ENCODE data around the gene EVL. TPM values are rescaled to one million over a fixed set of nuclear protein-coding genes. Genes with fewer than 3 reads are reported as not detected.

Gene EVL
- total RNA-seq, 1 experiment from 2014 or later: 24.1 TPM

- no peak for DNase-seq (ENCODE audit: low read depth)
These were observed 62.7 kb downstream of the EVL start for GRCh38 chr14:100127853-100128455.

GRCh38 chr14:100128688-100129087 is 63.5 kb downstream of the EVL start:
- DNase-seq (ENCODE audit: low read depth): no peak

- no peak for DNase-seq (ENCODE audit: low read depth)
These were observed 64.0 kb downstream of the EVL start for GRCh38 chr14:100129161-100129589.

GRCh38 chr14:100130521-100130920 is 65.3 kb downstream of the EVL start:
- DNase-seq (ENCODE audit: low read depth): no peak

- no peak for DNase-seq (ENCODE audit: low read depth)
These were observed 66.0 kb downstream of the EVL start for GRCh38 chr14:100131181-100131580.

- DNase-seq (ENCODE audit: low read depth): no peak
These were observed 67.1 kb downstream of the EVL start for GRCh38 chr14:100132161-100132902.

- DNase-seq (ENCODE audit: low read depth): no peak
These were observed 67.8 kb downstream of the EVL start for GRCh38 chr14:100132903-100133510.

GRCh38 chr14:100134586-100134985 is 69.4 kb downstream of the EVL start:
- no peak for DNase-seq (ENCODE audit: low read depth)

- DNase-seq (ENCODE audit: low read depth): no peak
These were observed 69.9 kb downstream of the EVL start for GRCh38 chr14:100135073-100135472.

GRCh38 chr14:100135784-100136183 is 70.6 kb downstream of the EVL start:
- DNase-seq (ENCODE audit: low read depth): no peak

- no peak for DNase-seq (ENCODE audit: low read depth)
These were observed 72.0 kb downstream of the EVL start for GRCh38 chr14:100137173-100137572.

GRCh38 chr14:100138082-100138787 is 73.0 kb downstream of the EVL start:
- DNase-seq (ENCODE audit: low read depth): no peak

- no peak for DNase-seq (ENCODE audit: low read depth)
These were observed 73.7 kb downstream of the EVL start for GRCh38 chr14:100138955-100139354.

- no peak for DNase-seq (ENCODE audit: low read depth)
These were observed 75.3 kb downstream of the EVL start for GRCh38 chr14:100140452-100141078.

- no peak for DNase-seq (ENCODE audit: low read depth)
These were observed 75.9 kb downstream of the EVL start for GRCh38 chr14:100141098-100141497.

GRCh38 chr14:100142073-100143040 is 77.1 kb downstream of the EVL start:
- DNase-seq (ENCODE audit: low read depth): no peak

GRCh38 chr14:100143523-100143922 is 78.3 kb downstream of the EVL start:
- DNase-seq (ENCODE audit: low read depth): no peak

GRCh38 chr14:100143934-100144333 is 78.7 kb downstream of the EVL start:
- DNase-seq (ENCODE audit: low read depth): no peak

GRCh38 chr14:100144645-100144995 is 79.4 kb downstream of the EVL start:
- DNase-seq (ENCODE audit: low read depth): no peak

GRCh38 chr14:100144996-100145646 is 79.9 kb downstream of the EVL start:
- no peak for DNase-seq (ENCODE audit: low read depth)
